ENCODE data around the gene ANO3.

ANO3 gene

DNA sequence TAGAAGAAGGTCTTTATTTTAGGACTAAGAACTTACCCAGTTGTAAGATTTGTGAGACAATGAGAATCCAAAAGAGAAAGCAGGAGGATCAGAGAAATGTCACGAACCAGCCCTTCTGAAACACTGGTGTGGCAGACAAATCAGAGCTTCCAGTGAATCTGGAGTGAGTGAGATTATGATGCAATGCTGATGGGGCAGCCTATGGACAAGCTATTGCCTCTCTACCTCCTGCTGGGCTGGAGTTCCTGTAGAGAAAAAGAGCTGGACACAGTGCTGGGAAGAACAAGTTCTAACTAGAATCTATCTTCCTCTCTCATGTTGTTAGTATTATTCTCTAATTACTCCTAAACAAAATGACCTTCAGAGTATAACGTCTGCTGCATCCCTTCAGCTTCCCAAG is 12.0 kb upstream of the ANO3 start:
- H3K4me3 ChIP-seq (ENCODE audit: low read depth, low read length), result no peak overlapping the region
- peak; percentile 84 for DNase-seq (ENCODE audit: low read depth)
- TF ChIP-seq, protein P1, sequence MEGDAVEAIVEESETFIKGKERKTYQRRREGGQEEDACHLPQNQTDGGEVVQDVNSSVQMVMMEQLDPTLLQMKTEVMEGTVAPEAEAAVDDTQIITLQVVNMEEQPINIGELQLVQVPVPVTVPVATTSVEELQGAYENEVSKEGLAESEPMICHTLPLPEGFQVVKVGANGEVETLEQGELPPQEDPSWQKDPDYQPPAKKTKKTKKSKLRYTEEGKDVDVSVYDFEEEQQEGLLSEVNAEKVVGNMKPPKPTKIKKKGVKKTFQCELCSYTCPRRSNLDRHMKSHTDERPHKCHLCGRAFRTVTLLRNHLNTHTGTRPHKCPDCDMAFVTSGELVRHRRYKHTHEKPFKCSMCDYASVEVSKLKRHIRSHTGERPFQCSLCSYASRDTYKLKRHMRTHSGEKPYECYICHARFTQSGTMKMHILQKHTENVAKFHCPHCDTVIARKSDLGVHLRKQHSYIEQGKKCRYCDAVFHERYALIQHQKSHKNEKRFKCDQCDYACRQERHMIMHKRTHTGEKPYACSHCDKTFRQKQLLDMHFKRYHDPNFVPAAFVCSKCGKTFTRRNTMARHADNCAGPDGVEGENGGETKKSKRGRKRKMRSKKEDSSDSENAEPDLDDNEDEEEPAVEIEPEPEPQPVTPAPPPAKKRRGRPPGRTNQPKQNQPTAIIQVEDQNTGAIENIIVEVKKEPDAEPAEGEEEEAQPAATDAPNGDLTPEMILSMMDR (conservative IDR thresholded peaks at IDR 0.05; ENCODE audit: low read depth, low read length), result no peak

DNA sequence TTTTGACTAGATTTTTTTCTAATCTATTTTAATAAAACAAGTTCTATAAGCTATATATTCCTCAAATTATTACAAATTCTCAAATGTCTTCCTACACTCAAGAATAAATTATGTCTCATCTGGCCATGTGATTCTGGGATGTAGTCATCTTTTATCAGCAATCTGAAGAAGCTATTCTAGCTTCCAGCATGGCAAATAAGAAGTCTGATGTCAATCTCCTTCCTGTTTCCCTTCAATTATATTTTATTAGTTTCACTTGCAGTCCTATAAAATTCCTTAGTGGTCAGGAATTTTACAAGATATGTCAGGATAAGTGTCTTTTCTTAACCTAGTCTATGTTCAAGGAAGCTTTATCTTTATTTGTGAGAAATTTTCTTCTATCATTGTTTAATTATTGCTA is 10.4 kb upstream of the ANO3 start:
- TF ChIP-seq, protein P1 (conservative IDR thresholded peaks at IDR 0.05; ENCODE audit: low read depth, low read length), result no peak
- no peak overlapping the region for H3K4me3 ChIP-seq (ENCODE audit: low read depth, low read length)
- no peak for DNase-seq (ENCODE audit: low read depth)

GRCh38 chr11:26322335-26323067 is 9.4 kb upstream of the ANO3 start:
- TF ChIP-seq, protein P1 (conservative IDR thresholded peaks at IDR 0.05; ENCODE audit: low read depth, low read length), result no peak
- no peak for DNase-seq (ENCODE audit: low read depth)
- no peak overlapping the region for H3K4me3 ChIP-seq (ENCODE audit: low read depth, low read length)

DNA sequence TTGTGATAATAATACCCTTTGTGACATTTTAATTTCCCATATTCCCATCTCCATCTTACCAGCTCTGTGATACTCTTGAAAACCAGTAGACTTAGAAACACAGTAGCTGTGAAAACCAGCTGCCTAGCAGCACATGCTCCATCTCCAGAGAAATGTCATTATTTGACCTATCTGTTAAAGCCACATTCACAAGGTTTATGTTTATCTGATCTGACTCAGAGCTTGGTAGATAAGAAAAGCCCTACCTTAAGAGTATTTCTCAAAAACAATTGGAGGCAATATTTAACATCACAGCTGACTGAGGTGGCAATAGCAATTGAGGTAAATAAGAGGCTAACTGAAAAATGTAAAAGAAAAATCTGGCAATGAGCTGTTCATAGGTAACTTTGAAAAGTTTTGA is 8.1 kb upstream of the ANO3 start:
- no peak for DNase-seq (ENCODE audit: low read depth)
- TF ChIP-seq, protein P1 (conservative IDR thresholded peaks at IDR 0.05; ENCODE audit: low read depth, low read length), result no peak
- H3K4me3 ChIP-seq (ENCODE audit: low read depth, low read length), result no peak overlapping the region

- DNase-seq (ENCODE audit: low read depth), result no peak
- TF ChIP-seq, protein P1 (conservative IDR thresholded peaks at IDR 0.05; ENCODE audit: low read depth, low read length), result no peak
- H3K4me3 ChIP-seq (ENCODE audit: low read depth, low read length), result no peak overlapping the region
Measured at GRCh38 chr11:26324270-26324669, 7.7 kb upstream of the ANO3 start.

- no peak overlapping the region for H3K4me3 ChIP-seq (ENCODE audit: low read depth, low read length)
- TF ChIP-seq, protein P1 (conservative IDR thresholded peaks at IDR 0.05; ENCODE audit: low read depth, low read length), result no peak
- DNase-seq (ENCODE audit: low read depth), result no peak
Measured at GRCh38 chr11:26326793-26327400, 5.0 kb upstream of the ANO3 start.

GRCh38 chr11:26329206-26329605 is 2.7 kb upstream of the ANO3 start:
- H3K4me3 ChIP-seq (ENCODE audit: low read depth, low read length), result no peak overlapping the region
- no peak for DNase-seq (ENCODE audit: low read depth)
- TF ChIP-seq, protein P1 (conservative IDR thresholded peaks at IDR 0.05; ENCODE audit: low read depth, low read length), result no peak

Data from choroid plexus epithelial cell (primary cell).